ENCODE measurements around the gene LTB.
A peak's percentile ranks its signal among the peaks of the same experiment; 100 is the strongest.
"Not testable (repeated sequence)": the region's sequence is repeated elsewhere in the genome, so short reads cannot be mapped to it uniquely, and the experiment has no call there.

The LTB gene

GRCh38 chr6:31551371-31551770 lies 30.9 kb downstream of the LTB start:
- DNase-seq (ENCODE audit: low read depth in 2 of 2), result not testable (repeated sequence)

GRCh38 chr6:31548544-31548873 lies 33.7 kb downstream of the LTB start:
- no peak for DNase-seq (ENCODE audit: low read depth in 2 of 2)

GRCh38 chr6:31547727-31548543 lies 34.3 kb downstream of the LTB start:
- DNase-seq (ENCODE audit: low read depth in 2 of 2), result no peak

GRCh38 chr6:31546958-31547726 lies 35.1 kb downstream of the LTB start, which contains the start of gene NFKBIL1:
Gene NFKBIL1, plus strand, starts transcription at chr6:31547608. Its CDS starts 87 bp downstream, at chr6:31547695.
- peak; percentile 90 to 91 for DNase-seq (ENCODE audit: low read depth in 2 of 2)

- peak; percentile 84 to 88 for DNase-seq (ENCODE audit: low read depth in 2 of 2)
These were observed 35.8 kb downstream of the LTB start, which contains the start of gene ATP6V1G2 for GRCh38 chr6:31546339-31546957. Gene ATP6V1G2, minus strand, starts transcription at chr6:31546608. Its CDS starts 49 bp downstream, at chr6:31546559.

GRCh38 chr6:31545291-31545690 lies 36.9 kb downstream of the LTB start:
- no peak for DNase-seq (ENCODE audit: low read depth in 2 of 2)

GRCh38 chr6:31544676-31545075 lies 37.5 kb downstream of the LTB start:
- DNase-seq (ENCODE audit: low read depth in 2 of 2), result no peak

- no peak for DNase-seq (ENCODE audit: low read depth in 2 of 2)
These were observed 38.6 kb downstream of the LTB start for GRCh38 chr6:31543639-31544038.

GRCh38 chr6:31541658-31542521 lies 40.3 kb downstream of the LTB start, which contains the start of gene DDX39B:
Gene DDX39B, minus strand, starts transcription at chr6:31542003. Its CDS starts 1,471 bp downstream, at chr6:31540532.
- DNase-seq (ENCODE audit: low read depth in 2 of 2), result peak; percentile 92 to 93

GRCh38 chr6:31541059-31541657 lies 41.1 kb downstream of the LTB start:
- DNase-seq (ENCODE audit: low read depth in 2 of 2), result peak in 1 of 2 donors; percentile 32

GRCh38 chr6:31540640-31541039 lies 41.6 kb downstream of the LTB start:
- no peak for DNase-seq (ENCODE audit: low read depth in 2 of 2)

- DNase-seq (ENCODE audit: low read depth in 2 of 2), result no peak
These were observed 43.3 kb downstream of the LTB start for GRCh38 chr6:31538805-31539400.

- no peak for DNase-seq (ENCODE audit: low read depth in 2 of 2)
These were observed 46.5 kb downstream of the LTB start for GRCh38 chr6:31535538-31536324.

- no peak for DNase-seq (ENCODE audit: low read depth in 2 of 2)
These were observed 47.6 kb downstream of the LTB start for GRCh38 chr6:31534521-31535040.

GRCh38 chr6:31534011-31534410 lies 48.2 kb downstream of the LTB start:
- no peak for DNase-seq (ENCODE audit: low read depth in 2 of 2)

GRCh38 chr6:31533455-31533841 lies 48.8 kb downstream of the LTB start:
- DNase-seq (ENCODE audit: low read depth in 2 of 2), result no peak

GRCh38 chr6:31532644-31533454 lies 49.4 kb downstream of the LTB start:
- DNase-seq (ENCODE audit: low read depth in 2 of 2), result no peak

- no peak for DNase-seq (ENCODE audit: low read depth in 2 of 2)
These were observed 50.2 kb downstream of the LTB start for GRCh38 chr6:31531771-31532643.

Measured in stimulated activated CD8-positive, alpha-beta memory T cell treated with anti-CD3 and anti-CD28 coated beads, Interleukin-15, amount 100 ng/mL, for 48 hours (primary cell).